Ascending aorta (tissue), 2 donors: ENCODE data around the gene RAMP1. TPM values are rescaled to one million over a fixed set of nuclear protein-coding genes. Genes with fewer than 3 reads are reported as not detected.

Experiments used
- DNase-seq, 2 donors: peaks; one replicate each; pipeline ENCODE4 v3.0.0-alpha.2; 2019; ENCODE audit warnings: low spot score in 2 of 2
- H3K27ac ChIP-seq, 2 donors: fragments of 200-600 bp; sonication (generic); one replicate each; pipeline ENCODE4 v1.5.1; 2016 to 2017; ENCODE audit warnings: mild to moderate bottlenecking in 1 of 2
- H3K27me3 ChIP-seq: fragments of 200-600 bp; sonication (generic); one replicate; pipeline ENCODE4 v1.5.1; 2017
- H3K36me3 ChIP-seq, 2 donors: fragments of 200-600 bp; sonication (generic); one replicate each; pipeline ENCODE4 v1.5.1; 2016
- H3K4me1 ChIP-seq, 2 donors: fragments of 200-600 bp; sonication (generic); one replicate each; pipeline ENCODE4 v1.5.1; 2016 to 2017; ENCODE audit warnings: mild to moderate bottlenecking in 1 of 2
- H3K4me3 ChIP-seq, 2 donors: fragments of 200-600 bp; sonication (generic); one replicate each; pipeline ENCODE4 v1.5.1; 2016 to 2017; ENCODE audit warnings: mild to moderate bottlenecking in 1 of 2
- H3K9me3 ChIP-seq, 2 donors: fragments of 200-600 bp; sonication (generic); one replicate each; pipeline ENCODE4 v1.5.1; 2016
- intact Hi-C: fragments of 100-400 bp; cut with DNase I; formaldehyde crosslinking; loops from one replicate; pipeline ENCODE4 v1.15.1; 2023
- total RNA-seq: library from RNA; depleted of rRNA; stranded (reverse); fragments of >200 nt; gene quantifications from one replicate; pipeline ENCODE4 v1.1.0, GENCODE V29; 2016
- TF ChIP-seq, protein P1 (sequence below), 3 experiments: fragments of 200-600 bp in 2 of 3; fragments of 450-650 bp in 1 of 3; sonication (generic) in 2 of 3; IDR thresholded peaks; one replicate each; pipeline ENCODE4 v1.5.1; 2016 to 2019; ENCODE audit warnings: antibody characterized with exemption in 3 of 3, mild to moderate bottlenecking in 1 of 3, moderate library complexity in 1 of 3

The RAMP1 gene
- total RNA-seq, 1 donor from 2014 or later = 191 TPM

DNA sequence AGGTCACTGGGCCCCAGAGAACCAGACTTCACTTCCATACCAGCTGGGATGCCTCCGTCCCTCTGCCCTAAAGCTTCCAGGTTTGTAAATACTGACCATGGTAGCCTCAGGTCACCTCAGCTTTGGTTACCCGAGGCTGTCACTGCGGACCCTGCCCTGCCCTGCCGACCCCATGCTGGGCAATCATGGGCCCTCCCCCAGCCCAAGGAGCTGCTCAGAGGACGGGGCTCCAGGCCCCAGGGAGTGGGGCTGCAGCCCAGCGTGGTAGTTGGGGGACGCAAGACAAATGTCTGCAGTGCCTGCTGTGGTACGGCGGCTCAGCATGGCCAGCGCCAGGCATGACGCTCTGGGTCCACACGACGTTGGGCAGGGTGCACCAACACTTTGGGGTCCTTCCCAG lies 25.3 kb downstream of the RAMP1 start:
- intact Hi-C loops = loop anchor here (10.0 kb wide), 1 partner anchor 190 kb away; no protein-coding TSS in a partner anchor
- H3K4me1 ChIP-seq = peaks cover 11 to 46% of the 10 kb centered on the region in 2 donors
- no peaks in the 10 kb centered on the region for H3K27me3 ChIP-seq
- H3K36me3 ChIP-seq = peaks cover 10 to 43% of the 10 kb centered on the region in 2 donors
- H3K9me3 ChIP-seq = no peaks in the 10 kb centered on the region
- no peak overlapping the region for H3K4me3 ChIP-seq
- H3K27ac ChIP-seq = peak overlapping the region; percentile 96 to 99
- TF ChIP-seq, protein P1, sequence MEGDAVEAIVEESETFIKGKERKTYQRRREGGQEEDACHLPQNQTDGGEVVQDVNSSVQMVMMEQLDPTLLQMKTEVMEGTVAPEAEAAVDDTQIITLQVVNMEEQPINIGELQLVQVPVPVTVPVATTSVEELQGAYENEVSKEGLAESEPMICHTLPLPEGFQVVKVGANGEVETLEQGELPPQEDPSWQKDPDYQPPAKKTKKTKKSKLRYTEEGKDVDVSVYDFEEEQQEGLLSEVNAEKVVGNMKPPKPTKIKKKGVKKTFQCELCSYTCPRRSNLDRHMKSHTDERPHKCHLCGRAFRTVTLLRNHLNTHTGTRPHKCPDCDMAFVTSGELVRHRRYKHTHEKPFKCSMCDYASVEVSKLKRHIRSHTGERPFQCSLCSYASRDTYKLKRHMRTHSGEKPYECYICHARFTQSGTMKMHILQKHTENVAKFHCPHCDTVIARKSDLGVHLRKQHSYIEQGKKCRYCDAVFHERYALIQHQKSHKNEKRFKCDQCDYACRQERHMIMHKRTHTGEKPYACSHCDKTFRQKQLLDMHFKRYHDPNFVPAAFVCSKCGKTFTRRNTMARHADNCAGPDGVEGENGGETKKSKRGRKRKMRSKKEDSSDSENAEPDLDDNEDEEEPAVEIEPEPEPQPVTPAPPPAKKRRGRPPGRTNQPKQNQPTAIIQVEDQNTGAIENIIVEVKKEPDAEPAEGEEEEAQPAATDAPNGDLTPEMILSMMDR (IDR thresholded peaks at IDR 0.05) = no peak
- DNase-seq = no peak

DNA sequence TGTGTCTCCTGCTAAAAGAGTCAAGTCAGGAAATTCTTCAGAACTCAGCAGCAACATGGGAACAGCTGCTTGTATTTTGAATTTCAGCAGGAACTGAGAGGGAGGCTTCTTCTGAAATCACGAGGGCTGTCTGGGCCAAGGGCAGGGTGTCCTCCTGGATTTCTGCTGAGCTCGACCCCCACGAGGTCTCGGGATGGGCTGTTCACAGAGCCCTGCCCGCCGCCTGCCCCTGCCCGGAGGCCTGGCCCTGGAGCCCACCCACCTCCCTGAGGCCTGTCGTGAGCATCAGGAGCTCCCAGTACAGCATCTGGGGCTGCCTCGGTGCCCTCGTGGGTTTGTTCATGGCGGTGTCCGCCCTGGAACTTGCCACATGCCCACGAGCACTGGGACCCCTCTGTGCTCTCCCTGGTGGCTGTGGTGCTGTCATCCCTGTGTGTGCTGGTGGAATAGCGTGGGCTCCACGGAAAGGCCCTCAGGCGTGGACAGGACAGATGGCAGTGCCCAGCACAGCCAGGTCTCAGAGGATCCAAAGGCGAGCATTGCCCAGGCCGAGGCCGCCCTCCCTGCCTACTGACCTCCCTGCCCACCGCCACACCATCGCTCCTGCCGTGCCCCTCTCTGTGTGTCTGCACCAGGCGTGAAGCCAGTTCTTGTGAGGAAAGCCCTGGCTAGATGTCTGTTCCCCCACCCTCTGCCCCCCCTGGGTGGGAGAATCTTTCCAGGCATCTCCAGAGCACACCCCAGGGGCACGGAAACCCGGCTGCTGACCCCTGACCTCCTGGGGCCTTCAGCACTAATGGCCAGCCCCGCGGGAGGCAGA lies 25.9 kb downstream of the RAMP1 start:
- no peak for DNase-seq
- TF ChIP-seq, protein P1 (IDR thresholded peaks at IDR 0.05) = no peak

DNA sequence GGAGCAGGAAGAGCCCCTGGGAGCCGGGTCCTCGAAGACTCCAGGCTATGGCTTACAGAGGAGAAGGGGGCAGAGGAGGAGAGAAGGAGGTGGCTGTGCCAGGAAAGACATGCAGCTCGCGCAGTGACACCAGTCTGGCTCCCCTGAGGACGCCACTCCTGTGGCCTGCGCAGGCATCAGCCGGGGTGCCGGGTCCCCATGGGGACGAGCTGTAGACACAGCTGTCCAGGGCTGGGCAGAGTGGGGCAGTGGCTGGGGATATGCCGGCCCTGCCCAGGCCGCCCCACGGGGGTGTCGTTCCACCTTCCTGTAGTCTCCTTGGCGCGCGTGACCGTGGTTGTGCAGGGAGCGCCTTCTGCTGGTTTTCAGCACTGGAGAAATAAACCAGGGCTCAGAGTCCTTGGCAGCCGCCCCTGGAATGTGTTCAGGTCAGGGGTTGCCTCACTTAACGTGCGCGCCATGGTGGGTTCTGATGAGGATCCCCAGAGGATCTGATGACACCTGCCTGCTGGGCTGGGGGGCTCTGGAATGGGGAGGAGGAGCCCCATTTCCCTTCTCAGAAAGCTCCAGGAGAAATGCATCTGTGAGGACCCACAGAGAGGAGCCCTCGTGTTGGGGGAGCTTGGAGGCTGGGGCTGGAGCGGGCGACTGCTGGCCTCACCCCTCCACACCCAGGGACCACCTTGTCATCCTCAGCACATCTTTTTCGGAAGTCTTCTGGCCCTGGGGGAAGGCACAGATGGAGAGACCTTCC lies 26.7 kb downstream of the RAMP1 start:
- intact Hi-C loops = loop anchor here (1.0 to 10.0 kb wide), 2 partner anchors 18 to 191 kb away; no protein-coding TSS in a partner anchor

More for the DNA sequence above, 25.9 kb downstream of the RAMP1 start:
- intact Hi-C loops = loop anchor here (10.0 kb wide), 1 partner anchor 191 kb away; no protein-coding TSS in a partner anchor
- H3K36me3 ChIP-seq = peaks cover 10 to 38% of the 10 kb centered on the region in 2 donors
- peak overlapping the region; percentile 96 to 99 for H3K27ac ChIP-seq
- H3K4me3 ChIP-seq = no peak overlapping the region
- peaks cover 11 to 49% of the 10 kb centered on the region in 2 donors for H3K4me1 ChIP-seq
- no peaks in the 10 kb centered on the region for H3K9me3 ChIP-seq
- no peaks in the 10 kb centered on the region for H3K27me3 ChIP-seq

DNA sequence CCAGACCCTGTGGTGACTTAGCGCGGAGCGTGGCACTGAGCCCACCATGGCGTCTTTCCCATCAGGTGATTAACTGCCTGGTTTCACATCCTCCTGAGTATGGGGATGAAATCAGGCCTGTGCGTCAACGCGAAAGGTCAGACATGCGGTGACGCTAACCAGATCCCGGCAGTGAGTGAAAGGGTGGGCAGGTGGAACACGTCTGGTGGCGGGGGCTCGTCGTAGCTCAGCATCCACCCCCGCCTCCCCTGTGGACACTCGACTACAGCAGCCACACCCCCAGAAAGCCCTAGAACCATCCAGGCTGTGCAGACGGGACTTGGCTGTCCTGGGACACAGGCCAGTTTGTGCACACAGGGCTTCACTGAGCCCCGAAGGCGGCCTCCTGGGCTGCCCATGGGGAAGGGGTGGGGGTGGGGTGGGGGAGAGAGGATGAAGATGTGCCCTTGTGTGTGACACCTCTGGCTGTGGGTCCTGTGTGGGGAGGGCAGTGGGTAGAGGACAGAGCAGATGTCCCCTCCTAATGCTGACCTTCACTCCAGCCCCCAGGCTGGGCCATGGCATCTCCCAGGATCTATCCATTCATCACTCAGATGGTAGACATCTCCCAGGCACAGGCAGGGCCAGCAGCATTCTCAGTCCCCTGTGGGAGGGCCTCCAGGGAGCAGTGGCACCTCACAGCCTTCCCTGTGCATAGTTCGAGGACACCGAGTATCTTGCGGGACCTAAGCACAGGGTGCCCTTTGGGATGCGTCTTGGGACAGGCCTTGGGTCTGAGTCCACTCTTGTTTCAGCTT lies 27.5 kb downstream of the RAMP1 start:
- TF ChIP-seq, protein P1 (IDR thresholded peaks at IDR 0.05) = no peak
- intact Hi-C loops = loop anchor here (1.0 to 10.0 kb wide), 2 partner anchors 19 to 192 kb away; no protein-coding TSS in a partner anchor
- no peak overlapping the region for H3K4me3 ChIP-seq
- peak in 1 of 2 donors; percentile 94 for DNase-seq
- peaks cover 10 to 23% of the 10 kb centered on the region in 2 donors for H3K36me3 ChIP-seq
- H3K27me3 ChIP-seq = no peaks in the 10 kb centered on the region
- no peaks in the 10 kb centered on the region for H3K9me3 ChIP-seq
- H3K4me1 ChIP-seq = peaks cover 11 to 49% of the 10 kb centered on the region in 2 donors
- H3K27ac ChIP-seq = peak overlapping the region; percentile 96 to 99

More for the DNA sequence above, 26.7 kb downstream of the RAMP1 start:
- H3K4me1 ChIP-seq = peaks cover 11 to 49% of the 10 kb centered on the region in 2 donors
- no peaks in the 10 kb centered on the region for H3K27me3 ChIP-seq
- peak overlapping the region; percentile 96 to 99 for H3K27ac ChIP-seq
- H3K4me3 ChIP-seq = no peak overlapping the region
- DNase-seq = peak in 1 of 2 donors; percentile 90
- peaks cover 10 to 30% of the 10 kb centered on the region in 2 donors for H3K36me3 ChIP-seq
- TF ChIP-seq, protein P1 (IDR thresholded peaks at IDR 0.05) = peak in 2 of 3 experiments; percentile 23 to 35
- H3K9me3 ChIP-seq = no peaks in the 10 kb centered on the region

DNA sequence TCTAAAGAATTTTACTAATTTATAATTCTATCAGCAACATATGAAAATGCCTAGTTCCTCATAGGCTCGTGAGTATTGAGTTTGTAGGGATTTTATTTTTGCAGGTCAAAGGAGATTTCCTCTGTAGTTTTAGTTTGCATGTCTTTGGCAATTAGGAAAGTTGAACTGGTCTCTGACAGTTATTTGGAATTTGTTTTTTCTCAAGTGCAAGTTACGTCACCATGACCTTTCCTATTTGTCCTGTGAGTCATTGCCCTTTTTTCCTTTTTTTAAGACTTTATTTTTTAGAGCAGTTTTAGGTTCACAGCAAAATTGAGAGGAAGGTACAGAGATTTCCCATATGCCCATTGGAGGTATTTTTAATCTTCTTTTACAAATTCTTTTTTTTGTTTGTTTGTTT lies 29.0 kb downstream of the RAMP1 start:
- no peak for DNase-seq
- H3K9me3 ChIP-seq = no peaks in the 10 kb centered on the region
- H3K4me3 ChIP-seq = peak overlapping the region in 1 of 2 donors; percentile 3
- intact Hi-C loops = loop anchor here (1.0 to 10.0 kb wide), 2 partner anchors 17 to 194 kb away; no protein-coding TSS in a partner anchor
- no peaks in the 10 kb centered on the region for H3K27me3 ChIP-seq
- peaks cover 0 to 10% of the 10 kb centered on the region in 2 donors for H3K36me3 ChIP-seq
- peaks cover 11 to 59% of the 10 kb centered on the region in 2 donors for H3K4me1 ChIP-seq
- peak overlapping the region; percentile 96 to 99 for H3K27ac ChIP-seq
- TF ChIP-seq, protein P1 (IDR thresholded peaks at IDR 0.05) = no peak
